Neutrophil (primary cell): ENCODE data around the gene EPHA2.

Source experiments
- H3K27ac ChIP-seq: fragments of 200-600 bp; sonication (generic); 2 replicates; pipeline ENCODE4 v1.5.1; 2016; ENCODE audit warnings: mild to moderate bottlenecking, moderate library complexity
- H3K27me3 ChIP-seq: fragments of 200-600 bp; sonication (generic); 2 replicates; pipeline ENCODE4 v1.6.0; 2016; ENCODE audit warnings: mild to moderate bottlenecking
- H3K36me3 ChIP-seq: fragments of 200-600 bp; sonication (generic); 2 replicates; pipeline ENCODE4 v1.5.1; 2017
- H3K4me1 ChIP-seq, 2 experiments: fragments of 200-600 bp in 1 of 2; sonication (generic) in 1 of 2; 1 replicate in 1 of 2; 2 replicates in 1 of 2; pipeline versions ENCODE4 v1.5.1 to v1.6.1; 2013 to 2016; ENCODE audit warnings: low read depth in 1 of 2, low read length in 1 of 2, mild to moderate bottlenecking in 1 of 2, moderate library complexity in 1 of 2; ENCODE audit not compliant: control insufficient read depth in 1 of 2, insufficient read depth in 1 of 2
- H3K4me3 ChIP-seq, 2 experiments: fragments of 200-600 bp in 1 of 2; sonication (generic) in 1 of 2; 1 replicate in 1 of 2; 2 replicates in 1 of 2; pipeline ENCODE4 v1.5.1; 2013 to 2016; ENCODE audit warnings: low read depth in 1 of 2, low read length in 1 of 2, mild to moderate bottlenecking in 1 of 2, moderate library complexity in 1 of 2
- H3K9me3 ChIP-seq: fragments of 200-600 bp; sonication (generic); 2 replicates; pipeline ENCODE4 v1.5.1; 2016
- TF ChIP-seq, protein P1 (sequence below): fragments of 200-600 bp; sonication (generic); IDR thresholded peaks from 2 replicates; pipeline ENCODE4 v1.5.1; 2016; ENCODE audit warnings: antibody characterized with exemption

EPHA2 gene

DNA sequence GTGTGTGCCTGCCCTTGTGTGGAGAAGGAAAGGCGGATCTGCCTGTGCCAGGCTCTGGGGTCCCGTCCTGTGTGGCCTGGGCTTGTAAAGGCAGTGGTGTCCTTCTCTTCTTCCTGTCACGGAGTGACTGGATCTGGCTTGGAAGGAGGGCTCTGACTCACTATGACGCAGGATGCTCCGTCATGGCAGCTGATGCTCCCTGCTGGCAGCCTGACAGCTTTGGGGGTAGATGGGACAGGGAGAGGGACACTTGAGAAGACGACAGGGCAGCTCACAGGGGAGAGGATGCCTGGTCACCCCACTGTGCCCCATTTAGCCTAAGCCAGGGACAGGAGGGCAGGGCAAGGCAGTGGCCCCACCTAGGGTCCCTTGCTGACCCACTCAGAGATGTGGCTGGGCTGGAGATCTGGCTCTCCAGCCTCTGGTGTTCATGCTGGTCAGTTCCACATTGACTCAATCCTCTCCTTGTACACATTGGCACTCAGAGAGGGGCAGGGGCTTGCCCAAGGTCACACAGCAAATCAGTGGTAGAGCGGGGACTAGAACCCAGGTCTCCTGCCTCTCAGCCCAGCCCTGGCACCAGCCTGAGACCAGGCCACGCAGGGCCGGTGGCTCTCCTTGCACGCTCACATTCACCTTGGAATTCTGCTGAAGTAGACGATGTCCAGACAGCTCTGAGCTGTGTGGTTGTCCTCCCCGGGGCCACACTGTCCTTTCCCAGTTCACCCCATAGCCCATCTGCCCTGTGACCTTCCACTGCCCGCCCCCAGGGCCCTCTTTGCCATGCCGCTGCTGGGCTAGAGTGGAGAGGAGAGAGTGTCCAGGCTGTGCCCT lies 79.6 kb downstream of the EPHA2 start:
- Histone ChIP-seq H3K36me3 (no peaks in the 10 kb centered on the region), H3K27me3 (peaks cover 49% of the 10 kb centered on the region), H3K4me3 (no peak overlapping the region), H3K9me3 (no peaks in the 10 kb centered on the region), H3K27ac (no peak overlapping the region), H3K4me1 (peaks cover 2 to 3% of the 10 kb centered on the region in 2 experiments)
- TF ChIP-seq, protein P1, sequence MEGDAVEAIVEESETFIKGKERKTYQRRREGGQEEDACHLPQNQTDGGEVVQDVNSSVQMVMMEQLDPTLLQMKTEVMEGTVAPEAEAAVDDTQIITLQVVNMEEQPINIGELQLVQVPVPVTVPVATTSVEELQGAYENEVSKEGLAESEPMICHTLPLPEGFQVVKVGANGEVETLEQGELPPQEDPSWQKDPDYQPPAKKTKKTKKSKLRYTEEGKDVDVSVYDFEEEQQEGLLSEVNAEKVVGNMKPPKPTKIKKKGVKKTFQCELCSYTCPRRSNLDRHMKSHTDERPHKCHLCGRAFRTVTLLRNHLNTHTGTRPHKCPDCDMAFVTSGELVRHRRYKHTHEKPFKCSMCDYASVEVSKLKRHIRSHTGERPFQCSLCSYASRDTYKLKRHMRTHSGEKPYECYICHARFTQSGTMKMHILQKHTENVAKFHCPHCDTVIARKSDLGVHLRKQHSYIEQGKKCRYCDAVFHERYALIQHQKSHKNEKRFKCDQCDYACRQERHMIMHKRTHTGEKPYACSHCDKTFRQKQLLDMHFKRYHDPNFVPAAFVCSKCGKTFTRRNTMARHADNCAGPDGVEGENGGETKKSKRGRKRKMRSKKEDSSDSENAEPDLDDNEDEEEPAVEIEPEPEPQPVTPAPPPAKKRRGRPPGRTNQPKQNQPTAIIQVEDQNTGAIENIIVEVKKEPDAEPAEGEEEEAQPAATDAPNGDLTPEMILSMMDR: no peak

DNA sequence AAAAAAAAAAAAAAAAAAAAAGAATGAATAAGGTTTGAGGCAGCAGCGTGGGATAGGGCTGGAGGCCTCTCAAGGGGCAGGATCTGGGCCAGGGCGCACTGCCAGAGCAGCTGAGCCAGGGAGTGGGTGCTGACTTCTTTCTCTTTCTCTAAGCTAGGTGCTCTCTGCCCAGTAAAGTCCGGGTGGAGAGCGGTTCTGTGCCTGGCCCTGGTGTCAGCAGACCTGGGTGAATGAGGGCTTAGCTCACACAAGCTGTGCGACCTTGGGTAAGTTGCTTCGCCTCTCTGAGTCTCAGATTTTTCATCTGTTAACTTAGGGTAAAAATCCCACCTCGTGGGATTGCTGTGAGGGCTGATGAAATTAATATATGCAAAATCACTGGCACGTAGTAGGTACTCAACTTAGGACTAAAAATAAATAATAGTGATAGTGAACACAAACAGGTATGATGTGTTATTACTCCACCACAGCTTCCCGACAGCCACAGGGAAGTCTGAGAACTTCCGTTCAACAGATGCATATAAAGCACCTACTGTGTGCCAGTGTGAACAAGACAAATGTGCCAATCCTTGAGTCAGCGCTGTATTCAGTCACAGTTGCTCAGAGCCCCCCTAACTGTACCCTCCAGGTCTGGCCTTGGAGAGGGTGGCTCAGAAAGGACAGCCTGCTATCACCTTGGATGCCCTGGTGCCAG lies 80.4 kb downstream of the EPHA2 start:
- H3K27me3 ChIP-seq: peaks cover 56% of the 10 kb centered on the region
- no peak overlapping the region for H3K27ac ChIP-seq
- TF ChIP-seq, protein P1: no peak
- no peak overlapping the region for H3K4me3 ChIP-seq
- H3K4me1 ChIP-seq: peaks cover 2 to 3% of the 10 kb centered on the region in 2 experiments
- H3K36me3 ChIP-seq: no peaks in the 10 kb centered on the region
- no peaks in the 10 kb centered on the region for H3K9me3 ChIP-seq
